NCI-H748 treated with DMSO at 0.1 percent for 48 hours (cell line): ENCODE data around the gene ANKRD12.
"Not testable (repeated sequence)": the region's sequence is repeated elsewhere in the genome, so short reads cannot be mapped to it uniquely, and the experiment has no call there.

ENCODE experiments used
- DNase-seq: peaks from one replicate; lab custom pipeline; 2025; lab: John Stamatoyannopoulos, UW

ANKRD12 gene

DNA sequence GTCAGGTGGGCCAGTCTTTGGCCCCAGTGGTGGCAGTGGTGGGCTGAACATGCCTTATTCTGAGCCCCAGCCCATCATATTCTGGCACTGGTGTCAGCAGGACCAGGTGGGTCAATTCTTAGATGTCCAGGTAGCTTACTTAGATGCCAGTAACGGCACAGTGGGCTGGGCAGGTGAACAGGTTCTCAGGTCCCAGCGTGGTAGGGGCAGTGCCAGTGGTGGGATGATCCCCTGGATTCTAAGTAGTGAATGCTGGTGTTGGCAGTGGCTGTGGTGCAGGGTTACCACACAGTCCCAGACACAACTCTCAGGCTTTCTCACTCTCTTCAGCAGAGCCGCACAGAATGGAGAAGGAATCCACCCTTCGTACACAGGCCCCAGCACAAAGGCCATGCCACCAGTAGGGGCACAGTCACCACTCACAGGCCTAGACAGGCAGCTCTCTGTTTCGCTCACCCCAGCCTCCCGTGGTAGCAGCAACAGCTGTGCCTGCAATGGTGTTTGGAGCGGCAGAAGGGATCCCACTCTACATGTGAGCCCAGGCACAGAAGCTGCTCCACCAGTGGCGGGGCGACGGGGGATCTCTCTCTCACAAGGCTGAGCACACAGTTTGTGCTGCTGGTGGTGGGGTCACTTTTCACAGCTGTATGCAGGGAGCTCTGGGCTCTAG, 97.3 kb downstream of the ANKRD12 start:
- DNase-seq, result no peak

DNA sequence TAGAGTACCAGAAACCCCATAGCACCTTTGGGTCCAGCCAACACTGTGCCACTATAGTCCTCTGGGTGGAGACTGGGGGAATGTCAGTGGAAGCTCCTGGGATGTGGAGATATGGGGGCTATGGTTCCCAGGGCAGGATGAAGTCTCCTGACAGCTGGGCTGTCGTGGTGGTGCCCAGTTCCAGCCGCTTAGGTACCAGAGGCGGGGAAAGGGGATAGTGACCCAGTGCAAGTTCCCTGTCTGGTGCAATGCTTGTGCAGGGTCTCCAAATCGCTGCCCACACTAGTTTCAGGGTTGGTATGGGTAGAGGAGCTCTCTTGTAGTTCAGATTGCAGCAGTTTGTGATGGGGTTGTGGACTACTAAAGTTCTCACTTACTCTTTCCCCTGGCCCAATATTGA, 97.9 kb downstream of the ANKRD12 start:
- no peak for DNase-seq

DNA sequence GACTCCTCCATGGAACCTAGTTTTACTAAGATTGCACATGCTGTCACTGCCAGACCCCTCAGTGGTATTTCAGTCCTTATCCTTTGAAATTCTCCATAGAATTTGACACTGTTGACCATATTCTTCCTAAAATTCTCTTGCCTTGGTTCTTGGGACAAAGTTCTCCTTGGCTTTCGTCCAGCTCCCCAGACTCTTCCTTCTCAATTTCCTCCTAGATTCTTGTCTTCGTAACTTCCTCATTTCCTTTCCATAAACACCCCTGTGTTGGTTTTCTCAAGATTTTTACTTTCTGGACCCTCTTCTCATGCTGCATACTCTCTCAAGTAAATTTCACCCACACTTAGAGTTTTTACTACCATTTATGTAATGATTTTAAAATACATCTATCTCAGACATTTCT, 101.4 kb downstream of the ANKRD12 start:
- DNase-seq, result no peak

DNA sequence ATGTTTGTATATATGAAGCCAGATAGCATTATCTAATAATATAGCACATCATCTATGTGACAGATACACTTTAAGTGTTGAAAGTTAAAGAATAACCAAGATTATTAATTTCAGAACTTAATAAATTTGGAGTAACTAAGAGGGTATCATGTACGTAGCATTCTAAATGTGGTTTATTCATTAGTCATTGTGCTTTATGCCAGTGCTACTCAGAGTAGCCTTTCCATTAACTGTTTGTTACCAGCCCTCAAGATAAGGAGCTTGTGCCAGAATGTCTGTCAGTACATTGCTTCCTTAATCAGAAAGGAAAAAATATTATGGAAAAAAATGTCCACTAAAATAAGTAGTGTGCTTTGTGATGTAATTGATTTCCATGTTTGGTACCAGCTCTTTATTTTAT, 103.1 kb downstream of the ANKRD12 start:
- DNase-seq, result no peak

DNA sequence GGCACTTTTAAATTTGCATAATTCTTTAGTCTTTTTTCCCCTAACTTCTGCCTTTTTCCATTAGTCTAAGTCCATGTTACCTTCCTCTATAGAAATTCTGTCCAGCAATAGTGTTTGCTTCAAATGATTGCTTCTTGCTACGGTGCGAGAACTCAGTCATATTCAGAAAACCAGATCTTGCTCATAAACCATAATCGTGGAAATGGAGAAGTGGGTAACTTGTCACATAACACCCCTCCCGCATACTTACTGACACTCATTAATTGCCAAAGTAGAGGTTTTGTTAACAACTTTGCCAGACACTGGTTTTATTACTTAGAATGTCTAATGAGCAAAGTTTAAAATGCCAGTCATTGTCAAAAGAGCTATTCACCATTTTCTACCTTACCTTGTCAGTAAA, 103.7 kb downstream of the ANKRD12 start:
- DNase-seq, result no peak

DNA sequence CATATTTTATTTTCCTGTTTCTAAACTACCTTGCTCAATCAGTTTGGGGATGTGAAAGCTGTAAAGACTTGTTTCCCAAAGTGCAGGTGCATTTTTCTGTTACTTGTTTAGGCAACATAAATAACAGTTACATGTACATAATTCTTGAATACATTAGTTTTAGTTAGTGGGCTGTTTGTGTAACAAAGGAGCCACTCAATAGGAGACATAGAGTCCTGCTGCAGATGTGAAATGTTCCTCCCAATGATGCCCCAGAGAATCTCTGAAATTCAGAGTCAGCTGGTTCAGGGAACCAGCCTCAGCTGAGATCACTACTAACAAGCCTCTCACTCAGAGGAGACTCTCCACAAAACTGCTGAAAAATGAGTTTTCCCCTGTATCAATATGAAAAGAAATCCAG, 106.4 kb downstream of the ANKRD12 start:
- no peak for DNase-seq

DNA sequence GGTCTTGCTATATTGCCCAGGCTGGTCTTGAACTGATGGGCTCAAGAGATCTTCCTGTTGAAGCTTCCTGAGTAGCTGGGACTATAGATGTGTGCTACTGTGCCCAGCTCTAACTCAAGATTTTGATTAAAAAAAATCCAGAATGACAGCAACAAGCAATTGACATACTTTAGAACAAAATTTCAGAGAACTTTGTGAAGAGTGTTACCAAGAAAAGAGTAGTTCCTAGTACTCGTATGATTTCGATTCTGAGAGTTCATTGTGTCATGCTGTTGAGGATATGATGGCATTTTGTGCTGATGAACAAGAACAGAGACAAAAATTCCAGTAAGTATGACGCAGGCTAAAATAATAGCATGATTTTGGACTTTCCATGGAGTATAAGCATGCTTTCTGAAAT, 107.8 kb downstream of the ANKRD12 start:
- DNase-seq, result no peak

DNA sequence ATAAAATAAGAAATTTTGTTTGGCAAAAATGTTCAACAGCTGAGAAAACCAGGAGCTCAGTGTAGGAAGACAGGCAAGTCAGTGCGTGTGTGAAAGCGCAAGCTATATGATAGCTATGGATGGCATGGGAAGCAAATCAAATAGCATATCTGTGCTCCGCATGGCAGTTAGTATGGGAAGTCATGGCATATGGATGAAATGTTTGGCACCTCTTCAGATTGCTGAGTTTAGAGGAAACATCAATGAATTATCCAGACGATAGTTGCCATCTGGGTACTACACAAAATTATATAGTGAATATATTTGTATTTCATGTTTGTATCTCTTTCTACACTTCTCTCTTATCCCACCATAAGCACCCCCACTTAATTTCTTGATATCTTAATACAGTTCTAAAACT, 112.1 kb downstream of the ANKRD12 start:
- no peak for DNase-seq

DNA sequence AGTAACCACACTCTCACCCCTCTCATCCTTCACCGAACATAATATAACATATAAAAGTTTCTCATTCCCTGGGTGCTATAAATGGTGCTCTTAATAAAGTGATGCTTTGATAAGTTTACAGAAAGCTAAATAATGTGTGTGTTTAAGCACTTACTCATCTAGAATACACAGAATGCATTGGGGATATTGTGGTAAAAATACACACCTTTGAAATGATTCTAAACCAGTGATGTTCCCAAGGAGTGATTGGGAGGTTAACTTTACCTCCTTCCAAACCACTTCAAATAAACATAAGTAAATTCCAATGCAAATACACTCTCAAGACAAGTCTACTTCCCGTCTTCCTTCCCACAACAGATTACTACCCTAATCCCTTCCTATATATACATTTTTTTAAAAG, 112.7 kb downstream of the ANKRD12 start:
- no peak for DNase-seq

DNA sequence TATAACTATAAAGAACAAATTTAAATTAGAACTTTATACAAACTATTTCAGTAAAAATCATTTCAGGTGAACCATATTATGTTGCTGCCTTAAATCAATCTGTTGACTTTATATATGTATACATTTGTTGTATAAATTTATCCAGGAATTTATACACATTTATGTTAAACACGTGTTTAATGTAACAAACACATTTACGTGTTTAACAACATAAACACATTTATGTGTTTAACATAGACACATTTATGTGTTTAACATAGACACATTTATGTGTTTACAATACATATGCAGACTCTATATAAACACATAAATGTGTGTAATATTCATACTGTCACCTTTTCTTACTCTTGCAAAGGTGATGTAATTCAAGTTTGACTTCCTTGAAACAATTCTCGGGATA, 122.6 kb downstream of the ANKRD12 start:
- DNase-seq, result no peak

DNA sequence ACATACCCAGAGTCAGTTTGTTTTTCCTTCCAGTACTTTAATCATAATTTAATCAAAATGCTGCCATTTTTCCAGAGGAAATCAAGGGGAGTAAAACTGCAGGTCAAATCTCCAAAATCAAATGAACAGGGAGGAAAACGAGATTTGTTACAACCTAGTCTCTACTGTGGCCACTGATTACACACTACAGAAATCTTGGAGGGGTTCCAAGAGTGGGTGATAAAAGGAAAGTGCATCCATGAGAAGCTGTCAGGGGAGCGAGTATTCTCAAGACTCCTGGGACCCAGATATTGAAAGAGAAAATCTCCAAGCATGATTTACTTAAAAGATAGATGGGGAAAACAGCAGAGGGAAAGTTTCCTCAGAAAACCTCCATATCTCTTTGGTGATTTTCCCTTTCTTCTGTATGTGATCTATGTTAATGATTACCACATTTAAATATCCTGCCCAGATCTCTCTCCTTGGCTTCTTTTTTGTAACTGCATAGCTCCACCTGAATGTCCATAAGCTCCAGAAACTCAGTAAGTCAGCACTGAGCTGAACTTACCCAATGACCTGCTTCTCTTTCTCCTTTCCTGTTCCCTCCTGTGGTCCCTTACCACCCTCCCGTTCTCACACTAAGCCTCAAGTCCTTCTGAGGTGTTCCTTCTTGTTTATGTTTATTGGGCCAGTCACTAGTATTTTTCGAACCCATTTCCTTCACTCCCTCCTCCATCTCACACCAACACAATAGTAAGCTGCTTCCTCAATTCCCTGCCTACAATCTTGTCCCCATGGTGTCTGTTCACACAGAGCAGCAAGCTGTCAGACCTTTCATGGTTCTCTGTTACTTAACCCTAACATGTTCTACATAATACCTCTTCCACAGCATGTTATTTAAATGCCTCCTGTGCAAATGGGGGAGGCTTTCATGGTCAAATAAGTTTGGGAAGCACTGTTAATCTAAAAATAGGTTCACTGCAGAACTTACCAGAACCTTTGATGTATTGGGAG, 124.1 kb downstream of the ANKRD12 start:
- no peak for DNase-seq

DNA sequence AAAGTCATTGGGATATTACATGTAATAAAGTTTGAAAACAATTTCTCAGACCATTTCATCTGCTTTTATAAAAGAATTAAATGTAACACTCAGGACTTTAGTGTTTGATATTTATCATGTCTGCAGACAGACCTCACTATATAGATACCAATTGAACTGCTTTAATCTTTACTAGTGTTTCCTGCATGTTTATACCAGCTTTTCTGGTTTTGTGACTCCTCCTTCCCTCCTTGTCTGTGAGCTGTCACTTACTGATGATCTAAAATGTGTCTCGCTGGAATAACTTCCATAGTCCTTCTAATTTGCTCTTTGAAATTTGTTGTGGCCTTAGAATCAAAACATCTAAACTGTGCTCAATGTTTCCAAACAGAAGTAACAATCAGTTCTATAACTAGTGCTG, 126.7 kb downstream of the ANKRD12 start:
- DNase-seq, result no peak

DNA sequence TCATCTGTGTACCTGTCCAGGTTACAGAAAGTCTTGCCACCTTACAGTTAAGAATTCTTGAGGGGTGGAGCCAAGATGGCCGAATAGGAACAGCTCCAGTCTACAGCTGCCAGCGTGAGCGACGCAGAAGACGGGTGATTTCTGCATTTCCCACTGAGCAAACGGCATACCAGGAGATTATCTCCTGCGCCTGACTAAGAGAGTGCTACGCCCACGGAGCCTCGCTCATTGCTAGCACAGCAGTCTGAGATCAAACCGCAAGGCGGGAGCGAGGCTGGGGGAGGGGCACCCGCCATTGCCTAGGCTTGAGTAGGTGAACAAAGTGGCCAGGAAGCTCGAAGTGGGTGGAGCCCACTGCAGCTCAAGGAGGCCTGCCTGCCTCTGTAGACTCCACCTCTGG, 128.2 kb downstream of the ANKRD12 start:
- not testable (repeated sequence) for DNase-seq

DNA sequence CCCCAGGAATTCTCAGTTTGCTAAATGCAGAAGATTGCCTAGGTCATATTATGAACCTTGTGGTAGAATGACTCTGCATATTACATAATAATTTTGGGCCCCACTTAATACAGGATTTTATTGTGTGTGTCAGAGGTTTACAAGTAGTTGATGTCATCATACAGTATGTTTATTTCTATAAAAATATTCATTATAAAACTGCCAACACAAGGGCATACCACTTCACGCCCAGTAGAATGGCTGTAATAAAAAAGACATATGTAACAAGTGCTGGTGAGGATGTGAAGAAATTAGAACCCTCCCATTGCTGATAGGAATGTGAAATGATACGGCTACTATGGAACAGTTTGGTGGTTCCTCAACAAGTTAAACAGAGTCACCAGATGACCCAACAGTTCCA, 136.6 kb downstream of the ANKRD12 start:
- no peak for DNase-seq

DNA sequence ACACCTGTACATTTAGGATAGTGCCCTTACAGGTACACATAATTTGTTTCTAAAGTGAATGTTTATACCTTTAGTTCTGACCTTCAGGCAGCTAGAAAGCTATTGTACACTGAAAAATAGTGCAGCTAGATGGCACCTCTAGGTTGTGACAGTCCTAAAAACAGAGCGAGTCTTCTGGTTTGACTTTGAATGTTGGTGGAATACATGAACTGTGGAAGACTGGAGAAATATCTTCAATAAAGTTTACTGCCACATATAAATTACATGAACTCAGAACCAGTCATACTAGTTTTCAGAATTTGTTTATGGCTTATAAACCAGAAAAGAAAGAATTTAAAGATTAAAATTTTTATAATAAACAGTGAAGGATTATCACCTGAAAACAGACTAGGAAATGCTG, 139.3 kb downstream of the ANKRD12 start:
- DNase-seq, result no peak

DNA sequence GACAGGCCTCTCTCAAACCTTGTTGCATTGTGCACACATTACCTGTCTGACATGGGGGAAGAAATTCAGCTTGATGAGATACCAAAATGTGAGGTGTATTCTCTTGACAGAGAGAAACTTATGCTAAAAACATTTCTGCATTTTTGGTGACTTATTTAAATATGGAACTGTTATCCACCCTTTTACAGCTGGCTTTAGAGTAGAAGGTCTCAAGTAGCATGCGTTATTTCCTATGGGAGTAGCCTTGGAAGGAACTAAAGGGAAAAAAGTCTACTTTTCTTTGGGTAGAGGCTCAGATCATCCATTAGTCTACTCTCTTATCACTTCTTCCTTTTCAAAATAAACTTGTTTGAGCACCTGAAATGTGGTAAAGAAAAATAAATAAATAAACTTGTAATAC, 141.4 kb downstream of the ANKRD12 start:
- no peak for DNase-seq

DNA sequence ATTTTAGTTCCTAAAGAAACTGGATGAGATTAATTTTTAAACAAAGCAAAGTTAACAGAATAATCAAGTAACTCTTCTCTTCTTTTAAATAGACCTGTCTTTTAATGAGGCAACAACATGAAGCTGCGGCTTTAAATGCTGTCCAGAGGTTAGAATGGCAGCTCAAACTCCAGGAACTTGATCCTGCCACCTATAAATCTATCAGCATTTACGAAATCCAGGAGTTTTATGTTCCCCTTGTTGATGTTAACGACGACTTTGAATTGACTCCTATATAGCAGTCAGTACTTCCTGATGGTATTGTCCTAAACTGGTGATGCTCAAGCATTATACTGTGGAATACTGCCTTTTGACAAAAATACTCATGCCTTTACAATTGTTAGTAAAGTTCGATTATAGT, 144.3 kb downstream of the ANKRD12 start:
- no peak for DNase-seq

DNA sequence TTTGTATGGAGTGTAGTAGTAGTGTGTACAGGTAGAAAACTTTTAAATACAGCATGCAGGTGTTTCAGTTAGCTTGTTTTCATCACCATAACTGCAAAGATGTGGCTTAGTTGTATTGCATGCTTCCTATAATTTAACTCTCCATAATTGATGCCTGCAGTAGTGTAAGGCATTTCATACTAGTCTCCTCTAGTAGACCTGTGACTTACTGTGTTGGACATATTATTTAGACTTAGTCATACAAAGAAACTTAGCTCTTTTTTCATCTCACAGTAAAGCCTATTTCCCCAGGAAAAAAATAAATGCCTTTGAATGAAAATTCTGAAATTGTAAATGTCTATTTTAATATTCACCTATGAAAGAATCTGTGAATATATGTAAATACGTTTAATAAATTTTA, 145.2 kb downstream of the ANKRD12 start:
- no peak for DNase-seq

DNA sequence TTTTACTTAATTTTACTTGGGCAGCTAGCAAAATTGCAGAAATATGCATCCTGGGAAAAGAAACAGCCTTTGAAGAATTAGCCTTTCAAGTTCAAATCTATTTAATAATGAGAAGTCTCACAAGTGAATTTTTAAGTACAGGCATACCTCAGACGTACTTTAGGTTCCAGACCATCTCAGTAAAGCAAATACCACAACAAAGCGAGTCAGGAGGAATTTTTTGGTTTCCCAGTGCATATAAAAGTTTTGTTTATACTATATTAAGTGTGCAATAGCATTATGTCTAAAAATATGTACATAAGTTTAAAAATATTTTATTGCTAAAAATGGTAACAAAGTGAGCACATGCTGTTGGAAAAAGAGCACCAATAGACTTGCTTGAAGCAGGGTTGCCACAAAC, 147.2 kb downstream of the ANKRD12 start:
- no peak for DNase-seq

DNA sequence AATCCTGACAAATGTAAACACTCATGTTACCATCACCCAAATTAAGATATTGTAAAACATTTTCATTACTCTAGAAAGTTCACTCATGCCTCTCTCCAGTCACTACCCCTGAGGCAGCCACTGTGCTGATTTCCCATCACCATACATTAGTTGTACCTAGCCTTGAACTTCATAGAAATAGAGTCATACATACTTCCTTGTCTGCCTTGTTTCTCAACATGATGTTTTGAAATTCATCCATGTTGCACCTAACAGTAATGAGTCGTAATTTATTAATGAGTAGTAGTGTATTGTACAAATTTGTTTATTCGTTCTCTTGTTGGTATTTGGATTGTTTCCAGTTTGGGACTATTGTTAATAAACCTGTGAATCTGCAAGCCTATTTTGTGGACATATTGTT, 149.0 kb downstream of the ANKRD12 start:
- no peak for DNase-seq

DNA sequence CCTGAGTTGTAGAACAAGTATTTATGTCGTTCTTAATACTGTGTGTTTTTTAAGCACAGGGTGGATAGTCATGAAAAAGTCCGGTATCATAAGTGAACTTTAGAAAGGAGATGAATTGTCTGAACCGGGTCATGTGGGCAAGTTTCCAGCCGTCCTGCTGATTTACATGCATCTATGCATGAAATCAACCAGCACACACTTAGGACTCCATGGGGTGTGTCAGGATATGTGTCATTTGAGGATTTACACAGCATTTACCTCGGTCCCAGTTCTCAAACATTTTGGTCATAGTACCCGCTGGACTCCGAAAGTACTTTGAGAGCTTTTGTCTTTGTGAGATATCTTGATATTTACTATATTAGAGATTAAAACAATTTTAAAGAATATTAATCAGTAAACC, 150.5 kb downstream of the ANKRD12 start:
- no peak for DNase-seq

DNA sequence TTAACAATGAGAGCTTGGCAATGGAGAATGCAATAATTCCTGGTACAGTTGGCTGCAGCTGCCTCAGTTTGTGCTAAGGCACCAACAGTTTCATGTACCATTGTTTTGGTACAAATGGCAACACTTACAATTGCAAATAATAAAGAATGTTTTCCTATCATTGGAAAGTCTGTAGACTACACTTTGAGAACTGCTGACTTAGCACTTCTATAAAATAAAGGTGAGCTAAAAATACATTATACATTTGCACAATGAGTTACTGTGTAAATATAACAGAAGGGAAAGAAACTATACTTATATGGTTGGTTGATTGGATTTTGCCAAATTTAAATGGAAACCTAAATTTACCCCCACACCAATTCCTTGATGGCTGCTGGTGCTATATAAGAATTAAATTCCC, 153.1 kb downstream of the ANKRD12 start:
- no peak for DNase-seq

DNA sequence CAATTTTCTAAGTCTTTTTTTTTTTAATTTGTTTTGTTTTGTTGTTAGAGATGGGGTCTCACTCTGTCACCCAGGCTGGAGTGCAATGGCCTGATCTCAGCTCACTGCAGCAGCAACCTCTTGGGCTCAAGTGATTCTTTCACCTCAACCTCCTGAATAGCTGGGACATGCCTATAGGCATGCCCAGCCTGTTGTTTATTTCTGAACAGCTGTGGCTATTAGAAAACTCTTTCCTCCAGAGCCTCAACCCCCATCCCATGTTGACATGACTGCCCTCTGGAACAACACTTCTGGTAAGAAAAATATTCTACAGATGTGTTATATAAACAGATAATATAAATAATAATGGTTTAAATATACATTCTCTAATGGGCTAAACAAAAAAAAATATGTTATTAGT, 153.6 kb downstream of the ANKRD12 start:
- DNase-seq, result no peak

DNA sequence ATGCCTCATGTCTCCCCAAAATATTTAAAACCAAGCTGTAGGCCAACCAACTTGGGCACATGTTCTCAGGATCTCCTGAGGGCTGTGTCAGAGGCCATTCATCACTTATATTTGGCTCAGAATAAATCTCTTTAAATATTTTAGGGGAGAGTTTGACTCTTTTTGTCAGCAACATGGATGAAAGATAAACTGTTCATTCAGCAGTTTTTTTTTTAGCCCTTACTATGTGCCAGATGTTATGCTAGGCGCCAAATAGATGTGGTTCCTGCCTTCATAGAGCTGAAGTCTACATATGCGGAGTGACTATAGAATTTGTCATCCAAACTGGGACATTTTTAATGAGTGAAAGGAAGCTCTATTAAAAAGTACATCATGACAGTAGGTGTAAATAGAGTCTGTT, 155.5 kb downstream of the ANKRD12 start:
- DNase-seq, result no peak
